Heart left ventricle (tissue), 16 donors: ENCODE measurements around the gene STARD9. TPM values are rescaled to one million over a fixed set of nuclear protein-coding genes. Genes with fewer than 3 reads are reported as not detected.

Experiments used
- ATAC-seq, 4 donors: fragments of 200-7000 bp; cut with Tn5 transposase; one replicate each; pipeline ENCODE4 v1.9.1; 2020 to 2022; ENCODE audit warnings: moderate library complexity in 4 of 4, mild to moderate bottlenecking in 3 of 4, moderate number of reproducible peaks in 1 of 4
- DNase-seq, 5 donors: peaks; one replicate each; pipeline ENCODE4 v3.0.0-alpha.2; 2020
- H3K27ac ChIP-seq, 12 donors: fragments of 200-600 bp; sonication (generic) in 4 of 12; one replicate each; pipeline versions ENCODE4 v1.5.0 to v1.8.0; 2016 to 2022; ENCODE audit warnings: mild to moderate bottlenecking in 2 of 12
- H3K27me3 ChIP-seq, 9 donors: fragments of 200-600 bp; sonication (generic) in 2 of 9; one replicate each; pipeline versions ENCODE4 v1.5.1 to v1.8.0; 2016 to 2022; ENCODE audit warnings: mild to moderate bottlenecking in 3 of 9
- H3K36me3 ChIP-seq, 9 donors: fragments of 200-600 bp; sonication (generic) in 2 of 9; one replicate each; pipeline versions ENCODE4 v1.5.0 to v1.8.0; 2018 to 2022; ENCODE audit warnings: mild to moderate bottlenecking in 2 of 9
- H3K4me1 ChIP-seq, 12 donors: fragments of 200-600 bp; sonication (generic) in 4 of 12; one replicate each; pipeline versions ENCODE4 v1.5.0 to v1.8.0; 2016 to 2022; ENCODE audit warnings: mild to moderate bottlenecking in 3 of 12
- H3K4me3 ChIP-seq, 12 donors: fragments of 200-600 bp; sonication (generic) in 4 of 12; one replicate each; pipeline versions ENCODE4 v1.5.0 to v1.8.0; 2017 to 2022; ENCODE audit warnings: mild to moderate bottlenecking in 9 of 12, moderate library complexity in 4 of 12
- H3K9me3 ChIP-seq, 12 donors: fragments of 200-600 bp; sonication (generic) in 4 of 12; one replicate each; pipeline versions ENCODE4 v1.5.0 to v1.8.0; 2016 to 2022; ENCODE audit warnings: mild to moderate bottlenecking in 1 of 12
- CTCF ChIP-seq, 12 donors: fragments of 200-600 bp; sonication (generic) in 4 of 12; IDR thresholded peaks; one replicate each; pipeline versions ENCODE4 v1.5.0 to v1.8.0; 2018 to 2022; ENCODE audit warnings: antibody characterized with exemption in 12 of 12, mild to moderate bottlenecking in 5 of 12
- POLR2A ChIP-seq, 2 donors: fragments of 450-650 bp; IDR thresholded peaks; one replicate each; pipeline ENCODE4 v1.6.1; 2017; ENCODE audit warnings: antibody characterized with exemption in 2 of 2, mild to moderate bottlenecking in 2 of 2, moderate library complexity in 2 of 2
- WGBS, 4 donors: extraction: QIAGEN DNeasy Blood & Tissue Kit in 2 of 4; methylation state at CpG; one replicate each; pipeline versions ENCODE4 v1.1.5 to v1.1.7; 2013 to 2018; 5-methylcytosine and 5-hydroxymethylcytosine counted together
- intact Hi-C, 10 donors: fragments of 100-400 bp; cut with DNase I; formaldehyde crosslinking; loops; one replicate each; pipeline versions ENCODE4 v1.11.1 to v1.14.2; 2022
- polyA plus RNA-seq, 2 donors: library from polyadenylated mRNA; stranded (reverse); fragments of 200-250 nt; gene quantifications; one replicate each; pipeline ENCODE4 v1.2.3, GENCODE V29; 2013
- total RNA-seq, 9 donors: library from RNA; depleted of rRNA in 2 of 9; stranded (reverse); fragments of >200 nt in 2 of 9; fragmentation: NEBNext Ultra II Directional in 3 of 9; extraction: Animal tissue kit (Norgen Biotek cat#: 25700) in 3 of 9; gene quantifications; one replicate each; pipeline versions ENCODE4 v1.1.0 to v1.2.4, GENCODE V29; 2016 to 2023
- donor health status: ischemic (EF 13 %, LVEDD 7.1; RV severe dilation, severe dysfunction).
- donor health status: healthy with polysubstance abuse.
- donor health status: DM: no; HTN: yes; CAD: no.
- donor health status: DM: no; HTN: no; CAD: no.
- donor health status: ischemic (EF 25% LVEDD 6.9; RV normal size, moderate dysfunction).
- donor health status: ischemic (EF 25% LVEDD 5.7; RV mildly dilated, moderate dysfunction).
- donor health status: healthy.
- donor health status: DM: yes; HTN: yes; CAD: no.
- donor health status: ischemic (EF 35%, LVEDD 5.7; RV mildly dilated, moderate dysfunction).
- donor health status: nonischemic (EF 11% LVEDD 7.7; RV severe dilation, severe dysfunction).
- donor health status: DM: yes; HTN: yes; CAD: no.
- donor health status: PGD.
- donor health status: ischemic (EF 29% LVEDD 5.4; RV normal size, mild dysfunction).
- donor health status: nonischemic (EF 23%, LVEDD 6.1; RV moderate dilation, normal function).

The STARD9 gene
- total and polyA plus RNA-seq, 11 donors, result 3.7 to 11.1 (median 8.0) TPM

DNA sequence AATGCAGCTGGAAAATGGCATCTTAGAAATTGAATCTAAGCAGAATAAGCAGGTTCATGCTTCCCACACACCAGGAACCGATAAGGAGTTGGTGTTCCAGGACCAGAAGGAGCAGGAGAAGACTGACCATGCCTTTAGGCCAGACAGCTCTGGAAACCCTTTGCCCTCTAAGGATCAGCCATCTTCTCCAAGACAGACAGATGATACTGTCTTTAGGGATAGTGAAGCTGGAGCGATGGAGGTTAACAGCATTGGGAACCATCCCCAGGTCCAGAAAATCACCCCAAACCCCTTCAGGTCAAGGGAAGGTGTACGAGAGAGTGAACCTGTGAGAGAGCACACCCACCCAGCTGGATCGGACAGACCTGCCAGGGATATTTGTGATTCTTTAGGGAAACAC, 112.3 kb downstream of the STARD9 start:
- peaks cover 0 to 97% (median 81%) of the 10 kb centered on the region in 9 donors for H3K36me3 ChIP-seq
- no peak for TF ChIP-seq POLR2A (IDR thresholded peaks at IDR 0.05)
- TF ChIP-seq CTCF (IDR thresholded peaks at IDR 0.05), result no peak
- no peak for ATAC-seq
- intact Hi-C loops, result no loop called here
- 91 to 99% (median 97%) methylated on average over 4 of the region's 4 CpGs for WGBS, 4 donors
- H3K27ac ChIP-seq, result no peak overlapping the region
- H3K27me3 ChIP-seq, result no peaks in the 10 kb centered on the region
- H3K4me1 ChIP-seq, result no peaks in the 10 kb centered on the region
- H3K9me3 ChIP-seq, result no peaks in the 10 kb centered on the region
- H3K4me3 ChIP-seq, result no peak overlapping the region
- DNase-seq, result no peak

DNA sequence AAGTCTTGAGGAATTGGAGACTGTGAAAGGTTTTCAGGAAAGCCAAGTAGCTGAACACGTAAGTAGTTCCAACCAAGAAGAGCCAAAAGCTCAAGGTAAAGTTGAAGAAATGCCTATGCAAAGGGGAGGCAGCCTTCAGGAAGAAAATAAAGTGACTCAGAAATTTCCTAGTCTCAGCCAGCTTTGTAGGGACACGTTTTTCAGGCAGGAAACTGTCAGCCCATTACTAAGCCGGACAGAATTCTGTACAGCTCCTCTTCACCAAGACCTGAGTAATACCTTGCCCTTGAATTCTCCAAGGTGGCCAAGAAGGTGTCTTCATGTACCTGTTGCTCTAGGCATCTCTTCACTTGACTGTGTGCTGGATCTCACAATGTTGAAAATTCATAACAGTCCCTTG, 112.9 kb downstream of the STARD9 start:
- DNase-seq, result no peak
- 84 to 88% (median 86%) methylated on average over 3 of the region's 3 CpGs for WGBS, 4 donors
- Histone ChIP-seq H3K4me3 (no peak overlapping the region), H3K36me3 (peaks cover 0 to 97% (median 82%) of the 10 kb centered on the region in 9 donors), H3K4me1 (no peaks in the 10 kb centered on the region), H3K27ac (no peak overlapping the region), H3K27me3 (no peaks in the 10 kb centered on the region), H3K9me3 (no peaks in the 10 kb centered on the region)
- no peak for ATAC-seq
- intact Hi-C loops, result no loop called here
- TF ChIP-seq POLR2A (IDR thresholded peaks at IDR 0.05) (no peak), CTCF (IDR thresholded peaks at IDR 0.05) (no peak)

DNA sequence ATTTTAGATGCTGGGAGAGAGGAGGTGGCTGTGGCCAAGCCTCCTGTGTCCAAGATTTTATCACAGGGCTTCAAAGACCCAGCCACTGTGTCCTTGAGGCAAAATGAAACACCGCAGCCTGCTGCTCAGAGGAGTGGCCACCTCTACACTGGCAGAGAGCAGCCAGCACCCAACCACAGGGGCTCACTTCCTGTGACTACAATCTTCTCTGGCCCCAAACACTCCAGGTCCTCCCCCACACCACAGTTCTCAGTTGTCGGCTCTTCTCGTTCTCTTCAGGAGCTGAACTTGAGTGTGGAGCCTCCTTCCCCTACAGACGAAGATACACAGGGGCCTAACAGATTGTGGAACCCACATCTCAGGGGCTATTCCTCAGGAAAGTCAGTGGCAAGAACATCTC, 115.9 kb downstream of the STARD9 start:
- Histone ChIP-seq H3K9me3 (no peaks in the 10 kb centered on the region), H3K36me3 (peaks cover 0 to 97% (median 74%) of the 10 kb centered on the region in 9 donors), H3K4me1 (no peaks in the 10 kb centered on the region), H3K27me3 (no peaks in the 10 kb centered on the region), H3K4me3 (no peak overlapping the region), H3K27ac (no peak overlapping the region)
- TF ChIP-seq POLR2A (IDR thresholded peaks at IDR 0.05) (no peak), CTCF (IDR thresholded peaks at IDR 0.05) (no peak)
- ATAC-seq, result no peak
- WGBS, 4 donors, result 81 to 86% (median 83%) methylated on average over 4 of the region's 4 CpGs
- DNase-seq, result no peak
- intact Hi-C loops, result no loop called here

DNA sequence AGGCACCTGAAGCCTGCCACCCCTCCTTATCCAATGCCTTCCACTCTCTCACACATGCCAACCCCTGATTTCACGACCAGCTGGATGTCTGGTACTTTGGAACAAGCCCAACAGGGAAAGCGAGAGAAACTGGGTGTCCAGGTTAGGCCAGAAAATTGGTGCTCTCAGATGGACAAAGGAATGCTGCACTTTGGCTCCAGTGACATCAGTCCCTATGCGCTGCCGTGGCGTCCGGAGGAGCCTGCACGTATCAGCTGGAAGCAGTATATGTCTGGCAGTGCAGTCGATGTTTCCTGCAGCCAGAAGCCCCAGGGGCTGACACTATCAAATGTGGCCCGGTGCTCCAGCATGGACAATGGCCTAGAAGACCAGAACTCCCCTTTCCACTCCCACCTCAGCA, 116.4 kb downstream of the STARD9 start:
- peaks cover 0 to 97% (median 73%) of the 10 kb centered on the region in 9 donors for H3K36me3 ChIP-seq
- no peaks in the 10 kb centered on the region for H3K4me1 ChIP-seq
- ATAC-seq (no peak), DNase-seq (no peak)
- H3K9me3 ChIP-seq, result no peaks in the 10 kb centered on the region
- TF ChIP-seq CTCF (IDR thresholded peaks at IDR 0.05) (no peak), POLR2A (IDR thresholded peaks at IDR 0.05) (no peak)
- no peaks in the 10 kb centered on the region for H3K27me3 ChIP-seq
- WGBS, 4 donors, result 78 to 87% (median 80%) methylated on average over 9 of the region's 9 CpGs
- no peak overlapping the region for H3K27ac ChIP-seq
- H3K4me3 ChIP-seq, result no peak overlapping the region
- intact Hi-C loops, result no loop called here
